ENCODE data around the gene CDYL.

Gene CDYL

GRCh38 chr6:4870821-4871494 is 94.8 kb downstream of the CDYL start:
- Histone ChIP-seq H3K4me3 (ENCODE audit: low read length) (no peak overlapping the region), H3K9me3 (ENCODE audit: insufficient read depth, low read length) (no peaks in the 10 kb centered on the region), H3K9ac (ENCODE audit: low read length) (no peak overlapping the region), H3K4me2 (ENCODE audit: low read length) (no peak overlapping the region), H3K4me1 (ENCODE audit: low read length) (no peaks in the 10 kb centered on the region), H4K20me1 (ENCODE audit: insufficient read depth, low read length) (peaks cover 22% of the 10 kb centered on the region; the same call in 1 of the 2 replicates), H2AFZ (ENCODE audit: low read depth, low read length) (no peak overlapping the region), H3K79me2 (ENCODE audit: low read length) (peaks cover 85% of the 10 kb centered on the region), H3K27me3 (ENCODE audit: low read depth, low read length) (no peaks in the 10 kb centered on the region), H3K36me3 (replicated peaks; ENCODE audit: low read depth, low read length) (no peaks in the 10 kb centered on the region), H3K27ac (ENCODE audit: low read length) (no peak overlapping the region)
- TF ChIP-seq EZH2phosphoT487 (IDR thresholded peaks at IDR 0.05; ENCODE audit: low read depth) = no peak

- no peak overlapping the region for H2AFZ ChIP-seq (ENCODE audit: low read depth, low read length)
- no peaks in the 10 kb centered on the region for H3K4me1 ChIP-seq (ENCODE audit: low read length)
- no peak overlapping the region for H3K27ac ChIP-seq (ENCODE audit: low read length)
- peaks cover 24% of the 10 kb centered on the region; the same call in 1 of the 2 replicates for H4K20me1 ChIP-seq (ENCODE audit: insufficient read depth, low read length)
- H3K4me2 ChIP-seq (ENCODE audit: low read length) = no peak overlapping the region
- no peak overlapping the region for H3K4me3 ChIP-seq (ENCODE audit: low read length)
- no peaks in the 10 kb centered on the region for H3K27me3 ChIP-seq (ENCODE audit: low read depth, low read length)
- no peak overlapping the region for H3K9ac ChIP-seq (ENCODE audit: low read length)
- peaks cover 93% of the 10 kb centered on the region for H3K79me2 ChIP-seq (ENCODE audit: low read length)
- no peaks in the 10 kb centered on the region for H3K36me3 ChIP-seq (replicated peaks; ENCODE audit: low read depth, low read length)
- no peaks in the 10 kb centered on the region for H3K9me3 ChIP-seq (ENCODE audit: insufficient read depth, low read length)
- TF ChIP-seq CTCF (IDR thresholded peaks at IDR 0.05; ENCODE audit: low read depth, low read length) = no peak
- TF ChIP-seq EZH2phosphoT487 (IDR thresholded peaks at IDR 0.05; ENCODE audit: low read depth) = no peak
Measured at GRCh38 chr6:4871825-4872224, 95.6 kb downstream of the CDYL start.

GRCh38 chr6:4872841-4873240 is 96.6 kb downstream of the CDYL start:
- H3K4me2 ChIP-seq (ENCODE audit: low read length) = no peak overlapping the region
- H3K4me3 ChIP-seq (ENCODE audit: low read length) = no peak overlapping the region
- H3K79me2 ChIP-seq (ENCODE audit: low read length) = peaks cover 97% of the 10 kb centered on the region
- no peak overlapping the region for H3K9ac ChIP-seq (ENCODE audit: low read length)
- no peaks in the 10 kb centered on the region for H3K36me3 ChIP-seq (replicated peaks; ENCODE audit: low read depth, low read length)
- H3K4me1 ChIP-seq (ENCODE audit: low read length) = no peaks in the 10 kb centered on the region
- TF ChIP-seq CTCF (IDR thresholded peaks at IDR 0.05; ENCODE audit: low read depth, low read length) (no peak), EZH2phosphoT487 (IDR thresholded peaks at IDR 0.05; ENCODE audit: low read depth) (no peak)
- H4K20me1 ChIP-seq (ENCODE audit: insufficient read depth, low read length) = peaks cover 26% of the 10 kb centered on the region; the same call in 1 of the 2 replicates
- no peaks in the 10 kb centered on the region for H3K9me3 ChIP-seq (ENCODE audit: insufficient read depth, low read length)
- no peak overlapping the region for H2AFZ ChIP-seq (ENCODE audit: low read depth, low read length)
- H3K27me3 ChIP-seq (ENCODE audit: low read depth, low read length) = no peaks in the 10 kb centered on the region
- H3K27ac ChIP-seq (ENCODE audit: low read length) = no peak overlapping the region

GRCh38 chr6:4873928-4874327 is 97.7 kb downstream of the CDYL start:
- H4K20me1 ChIP-seq (ENCODE audit: insufficient read depth, low read length) = peaks cover 26% of the 10 kb centered on the region; the same call in 1 of the 2 replicates

More at GRCh38 chr6:4873928-4874327, 97.7 kb downstream of the CDYL start:
- Histone ChIP-seq H3K27me3 (ENCODE audit: low read depth, low read length) (no peaks in the 10 kb centered on the region), H3K79me2 (ENCODE audit: low read length) (peaks cover 96% of the 10 kb centered on the region), H3K27ac (ENCODE audit: low read length) (no peak overlapping the region), H3K4me2 (ENCODE audit: low read length) (no peak overlapping the region), H3K4me3 (ENCODE audit: low read length) (no peak overlapping the region), H3K9me3 (ENCODE audit: insufficient read depth, low read length) (no peaks in the 10 kb centered on the region), H3K9ac (ENCODE audit: low read length) (no peak overlapping the region), H2AFZ (ENCODE audit: low read depth, low read length) (no peak overlapping the region), H3K36me3 (replicated peaks; ENCODE audit: low read depth, low read length) (no peaks in the 10 kb centered on the region), H3K4me1 (ENCODE audit: low read length) (peaks cover 3% of the 10 kb centered on the region)
- no peak for TF ChIP-seq EZH2phosphoT487 (IDR thresholded peaks at IDR 0.05; ENCODE audit: low read depth)
- no peak for TF ChIP-seq CTCF (IDR thresholded peaks at IDR 0.05; ENCODE audit: low read depth, low read length)

Measured in OCI-LY3 (cell line).